Common myeloid progenitor, CD34-positive (primary cell): ENCODE results near the gene PMM2.
"Not testable (repeated sequence)": the region's sequence is repeated elsewhere in the genome, so short reads cannot be mapped to it uniquely, and the experiment has no call there.

Experiments used
- CTCF ChIA-PET: fragments of 350-600 bp; sonication (Branson Sonifier 250); formaldehyde crosslinking; loops from one replicate; lab custom pipeline; 2021; ENCODE audit warnings: antibody characterized with exemption; lab: Charles Lee
- POLR2A ChIA-PET: fragments of 350-600 bp; sonication (Branson Sonifier 250); formaldehyde crosslinking; loops from one replicate; lab custom pipeline; 2021; ENCODE audit warnings: antibody characterized with exemption; lab: Charles Lee
- DNase-seq, 3 donors: peaks; one replicate each; pipeline versions ENCODE4 v3.0.0 to v3.0.0-alpha.2; 2013
- H3K27ac ChIP-seq, 2 experiments: 1 replicate in 1 of 2; 2 replicates in 1 of 2; pipeline ENCODE4 v1.7.0; 2013; ENCODE audit warnings: inconsistent platforms in 2 of 2, low read length in 2 of 2, mild to moderate bottlenecking in 2 of 2, low read depth in 1 of 2, moderate library complexity in 1 of 2; ENCODE audit not compliant: severe bottlenecking in 2 of 2, insufficient read depth in 1 of 2, poor library complexity in 1 of 2
- H3K27me3 ChIP-seq, 5 experiments: replicated peaks in 2 of 5; 1 replicate in 3 of 5; 2 replicates in 2 of 5; pipeline versions ENCODE4 v1.6.1 to v1.7.0; 2013; ENCODE audit warnings: low read length in 4 of 5, mild to moderate bottlenecking in 2 of 5, moderate library complexity in 2 of 5, inconsistent platforms in 1 of 5; ENCODE audit not compliant: insufficient read depth in 5 of 5, control insufficient read depth in 4 of 5
- H3K36me3 ChIP-seq, 4 experiments: 1 replicate in 2 of 4; 2 replicates in 2 of 4; pipeline versions ENCODE4 v1.6.1 to v1.7.0; 2013; ENCODE audit warnings: low read length in 3 of 4, control low read depth in 1 of 4, mild to moderate bottlenecking in 1 of 4; ENCODE audit not compliant: control insufficient read depth in 4 of 4, insufficient read depth in 4 of 4
- H3K4me1 ChIP-seq, 4 experiments: 1 replicate in 3 of 4; 2 replicates in 1 of 4; pipeline versions ENCODE4 v1.6.1 to v1.7.1; 2013; ENCODE audit warnings: low read length in 3 of 4, mild to moderate bottlenecking in 3 of 4, control low read depth in 1 of 4, inconsistent platforms in 1 of 4, moderate library complexity in 1 of 4; ENCODE audit not compliant: control insufficient read depth in 4 of 4, insufficient read depth in 4 of 4; ENCODE audit errors: control extremely low read depth in 1 of 4
- H3K4me3 ChIP-seq, 7 experiments: 1 replicate in 4 of 7; 2 replicates in 3 of 7; pipeline versions ENCODE4 v1.5.1 to v1.7.0; 2013; ENCODE audit warnings: mild to moderate bottlenecking in 7 of 7, low read length in 6 of 7, moderate library complexity in 6 of 7, inconsistent platforms in 2 of 7, low read depth in 2 of 7, control low read depth in 1 of 7; ENCODE audit not compliant: insufficient read depth in 4 of 7, control insufficient read depth in 1 of 7; ENCODE audit errors: extremely low read depth in 1 of 7
- H3K9me3 ChIP-seq, 5 experiments: 1 replicate in 4 of 5; 2 replicates in 1 of 5; pipeline versions ENCODE4 v1.6.1 to v1.7.1; 2013; ENCODE audit warnings: low read length in 4 of 5, mild to moderate bottlenecking in 2 of 5, inconsistent platforms in 1 of 5, low read depth in 1 of 5, moderate library complexity in 1 of 5; ENCODE audit not compliant: control insufficient read depth in 4 of 5, insufficient read depth in 2 of 5; ENCODE audit errors: control extremely low read depth in 1 of 5
- WGBS: methylation state at CpG from one replicate; pipeline ENCODE4 v1.1.5; 2013; ENCODE audit not compliant: insufficient coverage; 5-methylcytosine and 5-hydroxymethylcytosine counted together

Gene PMM2

GRCh38 chr16:8777217-8777616 is 20.4 kb upstream of the PMM2 start:
- no peaks in the 10 kb centered on the region for H3K27me3 ChIP-seq
- POLR2A ChIA-PET: no interaction called here

GRCh38 chr16:8781797-8782196 is 15.8 kb upstream of the PMM2 start:
- H3K4me1 ChIP-seq: no peaks in the 10 kb centered on the region
- H3K4me3 ChIP-seq: no peak overlapping the region
- peaks cover 0 to 16% (median 3%) of the 10 kb centered on the region in 4 experiments for H3K36me3 ChIP-seq
- H3K27ac ChIP-seq: no peak overlapping the region
- ChIA-PET CTCF (no interaction called here), POLR2A (no interaction called here)
- 100% methylated on average over 5 of the region's 8 CpGs for WGBS
- no peaks in the 10 kb centered on the region for H3K9me3 ChIP-seq
- no peak for DNase-seq
- H3K27me3 ChIP-seq: no peaks in the 10 kb centered on the region

More at GRCh38 chr16:8777217-8777616, 20.4 kb upstream of the PMM2 start:
- no peak for DNase-seq
- Histone ChIP-seq H3K36me3 (peaks cover 0 to 32% (median 11%) of the 10 kb centered on the region in 4 experiments), H3K9me3 (peaks cover 0 to 2% (median 0%) of the 10 kb centered on the region in 5 experiments), H3K4me1 (no peaks in the 10 kb centered on the region), H3K4me3 (no peak overlapping the region), H3K27ac (no peak overlapping the region)
- WGBS: no CpG with 5 or more reads among the region's 7 CpGs
- CTCF ChIA-PET: interaction anchor here (1.3 kb wide), 1 partner anchor 11 kb away, joined by 3 read pairs; no protein-coding TSS in a partner anchor

DNA sequence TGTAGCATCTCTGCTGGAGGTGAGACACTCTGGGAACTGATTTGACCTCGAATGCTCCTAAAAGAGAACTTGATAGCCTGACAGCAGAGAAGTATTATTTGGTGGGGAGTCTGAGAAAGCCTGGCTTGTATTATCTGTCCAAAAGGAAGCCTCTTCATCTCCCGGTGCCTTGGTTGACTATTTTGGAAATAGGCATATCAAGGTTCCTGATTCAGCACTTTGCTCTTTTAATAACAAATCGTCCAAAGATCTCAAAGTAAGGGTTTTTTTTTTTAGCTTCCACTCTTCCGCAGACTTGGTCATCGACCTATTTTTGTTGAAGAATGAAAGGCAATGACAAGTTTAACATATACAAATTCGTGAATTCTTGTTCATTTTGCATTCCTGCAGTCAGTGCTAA is 15.0 kb upstream of the PMM2 start:
- peaks cover 0 to 10% (median 1%) of the 10 kb centered on the region in 4 experiments for H3K36me3 ChIP-seq
- CTCF ChIA-PET: no interaction called here
- no peaks in the 10 kb centered on the region for H3K27me3 ChIP-seq
- no peaks in the 10 kb centered on the region for H3K9me3 ChIP-seq
- POLR2A ChIA-PET: no interaction called here
- H3K27ac ChIP-seq: no peak overlapping the region
- 83% methylated on average over 5 of the region's 6 CpGs for WGBS
- no peaks in the 10 kb centered on the region for H3K4me1 ChIP-seq
- no peak for DNase-seq
- no peak overlapping the region for H3K4me3 ChIP-seq

DNA sequence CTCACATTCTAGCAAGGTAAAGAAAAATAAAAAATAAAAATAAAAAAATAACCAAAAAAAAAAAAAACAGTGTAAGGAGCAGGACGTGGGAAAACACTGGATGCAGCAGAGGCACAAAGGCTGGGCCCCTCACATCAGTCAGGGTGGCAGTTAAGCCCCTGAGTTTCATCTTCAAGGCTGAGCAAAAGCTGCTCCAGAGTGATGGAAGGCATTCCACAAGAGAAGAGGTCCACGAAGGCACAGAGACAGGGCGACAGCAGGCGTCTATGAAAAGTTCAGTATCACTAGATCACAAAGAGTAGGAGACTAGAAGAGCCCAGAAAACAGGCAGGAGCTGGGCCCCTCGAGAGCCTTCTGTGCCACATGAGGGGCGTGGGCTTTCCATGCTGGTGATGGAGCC is 12.2 kb upstream of the PMM2 start:
- ChIA-PET POLR2A (no interaction called here), CTCF (interaction anchor here (1.1 kb wide), 1 partner anchor 8 kb away, joined by 3 read pairs; no protein-coding TSS in a partner anchor)
- no peak for DNase-seq
- 97% methylated on average over 6 of the region's 6 CpGs for WGBS
- Histone ChIP-seq H3K36me3 (peaks cover 0 to 2% (median 0%) of the 10 kb centered on the region in 4 experiments), H3K4me3 (no peak overlapping the region), H3K4me1 (no peaks in the 10 kb centered on the region), H3K27me3 (no peaks in the 10 kb centered on the region), H3K27ac (no peak overlapping the region), H3K9me3 (no peaks in the 10 kb centered on the region)

DNA sequence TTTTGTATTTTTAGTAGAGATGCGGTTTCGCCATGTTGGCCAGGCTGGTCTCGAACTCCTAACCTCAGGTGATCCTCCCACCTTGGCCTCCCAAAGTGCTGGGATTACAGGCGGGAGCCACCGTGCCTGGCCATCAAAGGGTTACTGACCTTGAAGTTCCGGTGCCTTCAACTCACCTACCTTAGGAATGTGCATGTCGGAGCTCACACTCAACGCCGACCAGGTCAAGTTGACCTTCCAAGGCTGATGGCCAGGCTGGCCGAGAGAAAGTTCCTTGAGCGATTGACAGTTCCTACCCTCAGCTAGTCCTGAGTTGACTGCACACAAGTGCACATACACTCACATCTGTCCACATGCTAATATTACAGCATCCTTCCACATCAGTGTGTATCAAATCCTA is 11.3 kb upstream of the PMM2 start:
- H3K4me1 ChIP-seq, H3K27ac ChIP-seq, H3K36me3 ChIP-seq, H3K27me3 ChIP-seq, H3K9me3 ChIP-seq, POLR2A ChIA-PET, DNase-seq, H3K4me3 ChIP-seq: not testable (repeated sequence)
- 97% methylated on average over 11 of the region's 11 CpGs for WGBS
- CTCF ChIA-PET: interaction anchor here (1.7 kb wide), 1 partner anchor 126 kb away, joined by 5 read pairs; no protein-coding TSS in a partner anchor

DNA sequence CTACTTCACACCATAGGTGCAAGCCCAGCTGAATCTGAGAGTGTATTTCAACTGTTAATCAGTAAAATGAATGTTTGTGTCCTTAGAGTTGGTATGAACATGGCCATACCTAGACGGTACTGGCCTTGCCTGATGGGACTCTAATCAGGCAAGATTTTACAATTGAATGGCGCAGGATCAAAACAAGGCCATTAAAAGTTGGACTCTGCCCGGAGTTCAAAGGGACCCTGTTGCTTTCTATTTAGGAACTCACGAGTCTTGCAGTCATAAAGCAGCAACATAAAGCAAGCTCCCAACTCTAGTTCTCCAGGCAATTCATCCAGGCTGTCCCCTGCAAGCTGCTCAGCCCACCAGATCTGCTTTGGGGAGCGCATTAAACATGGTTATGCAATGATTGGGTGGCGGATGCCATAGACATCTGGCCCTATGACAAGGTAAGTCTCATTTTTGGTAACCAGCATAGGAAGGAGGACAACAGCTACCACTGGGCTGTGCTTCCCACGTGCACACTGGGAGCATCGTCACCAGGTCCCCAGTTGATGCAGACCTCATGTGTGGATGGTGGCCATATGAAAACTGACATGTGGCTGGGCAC is 9.0 kb upstream of the PMM2 start:
- Histone ChIP-seq H3K27me3 (no peaks in the 10 kb centered on the region), H3K36me3 (no peaks in the 10 kb centered on the region), H3K4me3 (no peak overlapping the region), H3K4me1 (no peaks in the 10 kb centered on the region), H3K27ac (no peak overlapping the region), H3K9me3 (no peaks in the 10 kb centered on the region)
- ChIA-PET POLR2A (no interaction called here), CTCF (interaction anchor here (0.7 kb wide), 1 partner anchor 129 kb away, joined by 3 read pairs; no protein-coding TSS in a partner anchor)
- no peak for DNase-seq
- 96% methylated on average over 8 of the region's 8 CpGs for WGBS

- WGBS: 97% methylated on average over 8 of the region's 8 CpGs
- peak in 1 of 3 donors; percentile 30 for DNase-seq
- POLR2A ChIA-PET: no interaction called here
- Histone ChIP-seq H3K9me3 (no peaks in the 10 kb centered on the region), H3K36me3 (peaks cover 0 to 2% (median 0%) of the 10 kb centered on the region in 4 experiments), H3K27ac (no peak overlapping the region), H3K4me1 (peaks cover 15 to 30% (median 26%) of the 10 kb centered on the region in 4 experiments), H3K27me3 (no peaks in the 10 kb centered on the region), H3K4me3 (no peak overlapping the region)
- CTCF ChIA-PET: interaction anchor here (1.3 kb wide), 1 partner anchor 133 kb away, joined by 3 read pairs; no protein-coding TSS in a partner anchor
Measured at GRCh38 chr16:8795091-8795490, 2.5 kb upstream of the PMM2 start.
